Loucy (cell line): Measurements from ENCODE around the gene FARS2.
"Not testable (repeated sequence)": the region's sequence is repeated elsewhere in the genome, so short reads cannot be mapped to it uniquely, and the experiment has no call there.

Experiments used
- H2AFZ ChIP-seq: fragments of 200-600 bp; sonication (generic); 2 replicates; pipeline ENCODE4 v1.6.0; 2016; ENCODE audit warnings: antibody characterized with exemption, mild to moderate bottlenecking, low read length, moderate library complexity
- H3F3A ChIP-seq: fragments of 200-600 bp; 2 replicates; pipeline ENCODE4 v1.6.0; 2016; ENCODE audit warnings: antibody characterized with exemption, low read depth, mild to moderate bottlenecking
- H3K27me3 ChIP-seq: fragments of 200-600 bp; sonication (generic); 2 replicates; pipeline ENCODE4 v1.6.1; 2014; ENCODE audit warnings: low read length, mild to moderate bottlenecking; ENCODE audit not compliant: insufficient read depth, poor library complexity, severe bottlenecking
- H3K36me3 ChIP-seq: fragments of 200-600 bp; sonication (generic); 2 replicates; pipeline ENCODE4 v1.6.1; 2016; ENCODE audit warnings: low read length; ENCODE audit not compliant: insufficient read depth
- H3K4me1 ChIP-seq: fragments of 200-600 bp; sonication (generic); 2 replicates; pipeline ENCODE4 v1.5.1; 2014; ENCODE audit warnings: low read length, mild to moderate bottlenecking; ENCODE audit not compliant: insufficient read depth, poor library complexity, severe bottlenecking
- H3K4me2 ChIP-seq: fragments of 200-600 bp; sonication (generic); 2 replicates; pipeline ENCODE4 v1.6.0; 2014; ENCODE audit warnings: antibody characterized with exemption, low read length, low read depth, mild to moderate bottlenecking; ENCODE audit not compliant: poor library complexity, severe bottlenecking
- H3K4me3 ChIP-seq: fragments of 200-600 bp; sonication (generic); 2 replicates; pipeline ENCODE4 v1.5.1; 2014; ENCODE audit warnings: low read length, mild to moderate bottlenecking, mixed read lengths; ENCODE audit not compliant: poor library complexity, severe bottlenecking
- H3K79me2 ChIP-seq: fragments of 200-600 bp; sonication (generic); 2 replicates; pipeline ENCODE4 v1.6.1; 2014; ENCODE audit warnings: low read length; ENCODE audit not compliant: insufficient read depth
- H3K9ac ChIP-seq: fragments of 200-600 bp; sonication (generic); 2 replicates; pipeline ENCODE4 v1.6.0; 2014; ENCODE audit warnings: mild to moderate bottlenecking, low read depth, low read length, moderate library complexity; ENCODE audit not compliant: poor library complexity, severe bottlenecking
- H3K9me2 ChIP-seq: fragments of 200-600 bp; sonication (generic); replicated peaks from 2 replicates; pipeline ENCODE4 v1.6.1; 2016; ENCODE audit warnings: low read depth, low read length, mixed read lengths
- H3K9me3 ChIP-seq: fragments of 200-600 bp; sonication (generic); 2 replicates; pipeline ENCODE4 v1.6.1; 2014; ENCODE audit warnings: mild to moderate bottlenecking, antibody characterized with exemption, low read length, low read depth; ENCODE audit not compliant: insufficient read depth
- H4K20me1 ChIP-seq: fragments of 200-600 bp; sonication (generic); 2 replicates; pipeline ENCODE4 v1.6.0; 2014; ENCODE audit warnings: antibody characterized with exemption, low read length, mild to moderate bottlenecking; ENCODE audit not compliant: insufficient read depth, poor library complexity, severe bottlenecking
- CTCF ChIP-seq: fragments of 200-600 bp; sonication (generic); conservative IDR thresholded peaks from 2 replicates; pipeline ENCODE4 v1.5.1; 2014; ENCODE audit warnings: mild to moderate bottlenecking, antibody characterized with exemption, low read length
- EZH2phosphoT487 ChIP-seq: fragments of 200-600 bp; IDR thresholded peaks from 2 replicates; pipeline ENCODE4 v1.6.1; 2018; ENCODE audit warnings: antibody characterized with exemption, mild to moderate bottlenecking, moderate library complexity, borderline replicate concordance

Gene FARS2

GRCh38 chr6:5652406-5653137 lies 391.3 kb downstream of the FARS2 start:
- H3K27me3 ChIP-seq: no peaks in the 10 kb centered on the region
- no peaks in the 10 kb centered on the region for H3K9me3 ChIP-seq
- TF ChIP-seq CTCF: no peak
- no peak for TF ChIP-seq EZH2phosphoT487
- H3K36me3 ChIP-seq: peaks cover 4% of the 10 kb centered on the region; the same call in 1 of the 2 replicates
- H3K9ac ChIP-seq: no peak overlapping the region
- no peaks in the 10 kb centered on the region for H4K20me1 ChIP-seq
- no peak overlapping the region for H2AFZ ChIP-seq
- H3K4me1 ChIP-seq: peaks cover 4% of the 10 kb centered on the region
- no peaks in the 10 kb centered on the region for H3F3A ChIP-seq
- H3K9me2 ChIP-seq: no peaks in the 10 kb centered on the region
- no peak overlapping the region for H3K4me3 ChIP-seq
- no peaks in the 10 kb centered on the region for H3K79me2 ChIP-seq
- no peak overlapping the region for H3K4me2 ChIP-seq

GRCh38 chr6:5653801-5654200 lies 392.5 kb downstream of the FARS2 start:
- TF ChIP-seq CTCF (no peak), EZH2phosphoT487 (no peak)
- Histone ChIP-seq H3F3A (no peaks in the 10 kb centered on the region), H3K79me2 (no peaks in the 10 kb centered on the region)

GRCh38 chr6:5656226-5656625 lies 394.9 kb downstream of the FARS2 start:
- Histone ChIP-seq H3F3A (no peaks in the 10 kb centered on the region), H3K4me3 (no peak overlapping the region), H4K20me1 (no peaks in the 10 kb centered on the region), H3K9ac (no peak overlapping the region), H3K4me1 (peaks cover 7% of the 10 kb centered on the region), H3K27me3 (no peaks in the 10 kb centered on the region), H3K4me2 (no peak overlapping the region), H2AFZ (no peak overlapping the region), H3K9me2 (no peaks in the 10 kb centered on the region), H3K36me3 (peaks cover 4% of the 10 kb centered on the region; the same call in 1 of the 2 replicates), H3K79me2 (no peaks in the 10 kb centered on the region), H3K9me3 (no peaks in the 10 kb centered on the region)
- TF ChIP-seq EZH2phosphoT487 (no peak), CTCF (no peak)

More at GRCh38 chr6:5653801-5654200, 392.5 kb downstream of the FARS2 start:
- Histone ChIP-seq H3K4me3 (no peak overlapping the region), H3K36me3 (peaks cover 4% of the 10 kb centered on the region; the same call in 1 of the 2 replicates), H3K4me1 (peaks cover 7% of the 10 kb centered on the region), H3K9ac (no peak overlapping the region), H3K9me2 (no peaks in the 10 kb centered on the region), H3K4me2 (no peak overlapping the region), H4K20me1 (no peaks in the 10 kb centered on the region), H3K9me3 (no peaks in the 10 kb centered on the region), H3K27me3 (no peaks in the 10 kb centered on the region), H2AFZ (no peak overlapping the region)

- H3K36me3 ChIP-seq, H3K27me3 ChIP-seq, H3K79me2 ChIP-seq, H3K4me2 ChIP-seq, H3K9me3 ChIP-seq, H3F3A ChIP-seq, H4K20me1 ChIP-seq, H3K9ac ChIP-seq, H2AFZ ChIP-seq, H3K4me3 ChIP-seq, H3K9me2 ChIP-seq, H3K4me1 ChIP-seq: not testable (repeated sequence)
Measured at GRCh38 chr6:5656695-5657094, 395.4 kb downstream of the FARS2 start.
